ENCODE results near the gene PHACTR2. TPM values are rescaled to one million over a fixed set of nuclear protein-coding genes. Genes with fewer than 3 reads are reported as not detected.

PHACTR2 gene
- total and polyA plus RNA-seq, 2 of the 13 experiments (the other 11 are each of a cell fraction or from before 2014, with no cell fraction given): 11.3 to 28.2 TPM

DNA sequence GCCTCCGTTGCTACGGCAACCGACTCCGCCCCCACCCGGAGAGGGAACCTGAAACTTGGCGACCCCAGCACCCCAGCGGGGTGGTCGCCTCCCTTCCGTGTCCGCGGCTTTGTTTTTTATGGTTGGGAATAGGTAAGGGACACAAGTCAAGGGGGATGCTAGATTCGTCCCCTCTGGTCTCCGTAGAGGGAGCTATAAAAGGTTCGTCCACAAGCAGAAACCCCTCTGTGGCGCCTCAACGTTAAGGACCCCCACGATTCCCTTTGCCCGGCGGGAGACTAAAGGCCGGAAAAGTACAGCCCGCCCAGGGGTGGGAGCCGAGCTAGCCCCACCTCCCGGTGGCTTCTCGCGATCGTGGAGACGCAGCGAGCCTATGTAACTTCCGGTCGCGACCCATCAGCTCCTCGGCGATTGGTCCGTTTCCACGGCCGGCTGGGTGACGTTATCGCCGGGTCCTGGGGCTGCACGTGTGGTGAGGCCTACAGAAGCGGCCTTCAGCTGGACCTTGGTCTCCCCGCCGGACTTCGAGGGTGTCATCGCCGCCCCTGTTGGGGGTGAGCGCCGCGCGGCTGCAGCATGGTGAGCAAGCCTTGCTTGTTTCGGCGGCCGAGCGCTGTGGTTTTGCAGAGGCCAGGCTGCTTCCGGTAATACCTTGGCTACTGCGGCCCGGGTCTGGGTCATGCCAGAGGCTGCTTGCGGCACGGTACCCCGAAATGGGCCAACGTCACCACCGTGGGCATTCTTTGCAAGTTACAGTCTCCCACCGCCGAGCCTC lies 165.3 kb downstream of the PHACTR2 start, which contains the start of gene LTV1 (continued):
- TF ChIP-seq, protein P1, sequence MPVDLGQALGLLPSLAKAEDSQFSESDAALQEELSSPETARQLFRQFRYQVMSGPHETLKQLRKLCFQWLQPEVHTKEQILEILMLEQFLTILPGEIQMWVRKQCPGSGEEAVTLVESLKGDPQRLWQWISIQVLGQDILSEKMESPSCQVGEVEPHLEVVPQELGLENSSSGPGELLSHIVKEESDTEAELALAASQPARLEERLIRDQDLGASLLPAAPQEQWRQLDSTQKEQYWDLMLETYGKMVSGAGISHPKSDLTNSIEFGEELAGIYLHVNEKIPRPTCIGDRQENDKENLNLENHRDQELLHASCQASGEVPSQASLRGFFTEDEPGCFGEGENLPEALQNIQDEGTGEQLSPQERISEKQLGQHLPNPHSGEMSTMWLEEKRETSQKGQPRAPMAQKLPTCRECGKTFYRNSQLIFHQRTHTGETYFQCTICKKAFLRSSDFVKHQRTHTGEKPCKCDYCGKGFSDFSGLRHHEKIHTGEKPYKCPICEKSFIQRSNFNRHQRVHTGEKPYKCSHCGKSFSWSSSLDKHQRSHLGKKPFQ (CRISPR knock-in tag; IDR thresholded peaks at IDR 0.05; ENCODE audit: insufficient replicate concordance): peak; percentile 96
- TF ChIP-seq MED13 (CRISPR knock-in tag; IDR thresholded peaks at IDR 0.05): peak; percentile 97
- TF ChIP-seq, protein P2, sequence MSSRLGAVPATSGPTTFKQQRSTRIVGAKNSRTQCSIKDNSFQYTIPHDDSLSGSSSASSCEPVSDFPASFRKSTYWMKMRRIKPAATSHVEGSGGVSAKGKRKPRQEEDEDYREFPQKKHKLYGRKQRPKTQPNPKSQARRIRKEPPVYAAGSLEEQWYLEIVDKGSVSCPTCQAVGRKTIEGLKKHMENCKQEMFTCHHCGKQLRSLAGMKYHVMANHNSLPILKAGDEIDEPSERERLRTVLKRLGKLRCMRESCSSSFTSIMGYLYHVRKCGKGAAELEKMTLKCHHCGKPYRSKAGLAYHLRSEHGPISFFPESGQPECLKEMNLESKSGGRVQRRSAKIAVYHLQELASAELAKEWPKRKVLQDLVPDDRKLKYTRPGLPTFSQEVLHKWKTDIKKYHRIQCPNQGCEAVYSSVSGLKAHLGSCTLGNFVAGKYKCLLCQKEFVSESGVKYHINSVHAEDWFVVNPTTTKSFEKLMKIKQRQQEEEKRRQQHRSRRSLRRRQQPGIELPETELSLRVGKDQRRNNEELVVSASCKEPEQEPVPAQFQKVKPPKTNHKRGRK (CRISPR knock-in tag; IDR thresholded peaks at IDR 0.05): peak; percentile 67; the same call in 1 of the 2 replicates
- TF ChIP-seq LCORL (IDR thresholded peaks at IDR 0.05): peak; percentile 87
- TF ChIP-seq LCORL (CRISPR knock-in tag; IDR thresholded peaks at IDR 0.05): peak; percentile 95
- peak; percentile 58 for TF ChIP-seq GATAD2A (CRISPR knock-in tag; IDR thresholded peaks at IDR 0.05)
- TF ChIP-seq HDAC6 (IDR thresholded peaks at IDR 0.05; ENCODE audit: low read depth, low read length): no peak
- TF ChIP-seq, protein P3, sequence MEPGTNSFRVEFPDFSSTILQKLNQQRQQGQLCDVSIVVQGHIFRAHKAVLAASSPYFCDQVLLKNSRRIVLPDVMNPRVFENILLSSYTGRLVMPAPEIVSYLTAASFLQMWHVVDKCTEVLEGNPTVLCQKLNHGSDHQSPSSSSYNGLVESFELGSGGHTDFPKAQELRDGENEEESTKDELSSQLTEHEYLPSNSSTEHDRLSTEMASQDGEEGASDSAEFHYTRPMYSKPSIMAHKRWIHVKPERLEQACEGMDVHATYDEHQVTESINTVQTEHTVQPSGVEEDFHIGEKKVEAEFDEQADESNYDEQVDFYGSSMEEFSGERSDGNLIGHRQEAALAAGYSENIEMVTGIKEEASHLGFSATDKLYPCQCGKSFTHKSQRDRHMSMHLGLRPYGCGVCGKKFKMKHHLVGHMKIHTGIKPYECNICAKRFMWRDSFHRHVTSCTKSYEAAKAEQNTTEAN (CRISPR knock-in tag; conservative IDR thresholded peaks at IDR 0.05): peak; percentile 90
- TF ChIP-seq ZNF672 (CRISPR knock-in tag; IDR thresholded peaks at IDR 0.05): no peak
- peak; percentile 98 for TF ChIP-seq ZNF30 (CRISPR knock-in tag; IDR thresholded peaks at IDR 0.05)
- TF ChIP-seq NR2C2 (CRISPR knock-in tag; IDR thresholded peaks at IDR 0.05; ENCODE audit: borderline replicate concordance): peak; percentile 90
- peak; percentile 55 for TF ChIP-seq MAZ (IDR thresholded peaks at IDR 0.05; ENCODE audit: borderline replicate concordance, low read depth, low read length)
- peak; percentile 95 for TF ChIP-seq MAZ (CRISPR knock-in tag; IDR thresholded peaks at IDR 0.05; ENCODE audit: low read depth)
- TF ChIP-seq STAG1 (CRISPR knock-in tag; IDR thresholded peaks at IDR 0.05): peak; percentile 39
- TF ChIP-seq, protein P4, sequence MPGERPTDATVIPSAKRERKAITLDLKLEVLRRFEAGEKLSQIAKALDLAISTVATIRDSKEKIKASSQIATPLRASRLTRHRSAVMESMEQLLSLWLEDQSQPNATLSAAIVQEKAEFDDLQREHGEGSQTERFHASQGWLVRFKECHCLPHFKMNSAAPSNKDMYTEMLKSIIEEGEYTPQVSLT (CRISPR knock-in tag; IDR thresholded peaks at IDR 0.05; ENCODE audit: borderline replicate concordance, low read depth): no peak; the same call in 1 of the 2 replicates
- TF ChIP-seq SETDB1 (CRISPR knock-in tag; IDR thresholded peaks at IDR 0.05; ENCODE audit: borderline replicate concordance): no peak
- TF ChIP-seq NPAS2 (CRISPR knock-in tag; IDR thresholded peaks at IDR 0.05; ENCODE audit: borderline replicate concordance): no peak
- TF ChIP-seq, protein P5, sequence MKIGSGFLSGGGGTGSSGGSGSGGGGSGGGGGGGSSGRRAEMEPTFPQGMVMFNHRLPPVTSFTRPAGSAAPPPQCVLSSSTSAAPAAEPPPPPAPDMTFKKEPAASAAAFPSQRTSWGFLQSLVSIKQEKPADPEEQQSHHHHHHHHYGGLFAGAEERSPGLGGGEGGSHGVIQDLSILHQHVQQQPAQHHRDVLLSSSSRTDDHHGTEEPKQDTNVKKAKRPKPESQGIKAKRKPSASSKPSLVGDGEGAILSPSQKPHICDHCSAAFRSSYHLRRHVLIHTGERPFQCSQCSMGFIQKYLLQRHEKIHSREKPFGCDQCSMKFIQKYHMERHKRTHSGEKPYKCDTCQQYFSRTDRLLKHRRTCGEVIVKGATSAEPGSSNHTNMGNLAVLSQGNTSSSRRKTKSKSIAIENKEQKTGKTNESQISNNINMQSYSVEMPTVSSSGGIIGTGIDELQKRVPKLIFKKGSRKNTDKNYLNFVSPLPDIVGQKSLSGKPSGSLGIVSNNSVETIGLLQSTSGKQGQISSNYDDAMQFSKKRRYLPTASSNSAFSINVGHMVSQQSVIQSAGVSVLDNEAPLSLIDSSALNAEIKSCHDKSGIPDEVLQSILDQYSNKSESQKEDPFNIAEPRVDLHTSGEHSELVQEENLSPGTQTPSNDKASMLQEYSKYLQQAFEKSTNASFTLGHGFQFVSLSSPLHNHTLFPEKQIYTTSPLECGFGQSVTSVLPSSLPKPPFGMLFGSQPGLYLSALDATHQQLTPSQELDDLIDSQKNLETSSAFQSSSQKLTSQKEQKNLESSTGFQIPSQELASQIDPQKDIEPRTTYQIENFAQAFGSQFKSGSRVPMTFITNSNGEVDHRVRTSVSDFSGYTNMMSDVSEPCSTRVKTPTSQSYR (CRISPR knock-in tag; IDR thresholded peaks at IDR 0.05; ENCODE audit: borderline replicate concordance): peak; percentile 65; the same call in 1 of the 2 replicates
- peak; percentile 100 for TF ChIP-seq KDM5B (CRISPR knock-in tag; IDR thresholded peaks at IDR 0.05; ENCODE audit: borderline replicate concordance)
- TF ChIP-seq TBP (CRISPR knock-in tag; IDR thresholded peaks at IDR 0.05): peak; percentile 50; the same call in 1 of the 2 replicates
- peak; percentile 76; the same call in 1 of the 2 replicates for TF ChIP-seq ZNF569 (CRISPR knock-in tag; IDR thresholded peaks at IDR 0.05; ENCODE audit: borderline replicate concordance)

Data from HepG2 (cell line).